ENCODE measurements around the gene BAD.
"Not testable (repeated sequence)": the region's sequence is repeated elsewhere in the genome, so short reads cannot be mapped to it uniquely, and the experiment has no call there.

BAD gene

GRCh38 chr11:64249563-64250414 is 34.7 kb downstream of the BAD start:
- Histone ChIP-seq H3K27ac (ENCODE audit: low read depth, low read length) (no peak overlapping the region), H3K9me3 (ENCODE audit: low read length) (no peaks in the 10 kb centered on the region), H3K4me1 (ENCODE audit: insufficient read depth, low read length) (peaks cover 38% of the 10 kb centered on the region), H3K27me3 (ENCODE audit: control insufficient read depth in 1 of 2, insufficient read depth in 2 of 2, low read length in 2 of 2) (no peaks in the 10 kb centered on the region), H3K9ac (ENCODE audit: low read length) (no peak overlapping the region), H3K36me3 (ENCODE audit: insufficient read depth, low read length) (peaks cover 2% of the 10 kb centered on the region), H3K4me3 (ENCODE audit: low read depth in 1 of 2, low read length in 2 of 2) (no peak overlapping the region)

GRCh38 chr11:64249038-64249437 is 35.4 kb downstream of the BAD start:
- peaks cover 38% of the 10 kb centered on the region for H3K4me1 ChIP-seq (ENCODE audit: insufficient read depth, low read length)
- H3K27me3 ChIP-seq (ENCODE audit: control insufficient read depth in 1 of 2, insufficient read depth in 2 of 2, low read length in 2 of 2): no peaks in the 10 kb centered on the region
- H3K36me3 ChIP-seq (ENCODE audit: insufficient read depth, low read length): peaks cover 4% of the 10 kb centered on the region
- H3K4me3 ChIP-seq (ENCODE audit: low read depth in 1 of 2, low read length in 2 of 2): no peak overlapping the region
- no peaks in the 10 kb centered on the region for H3K9me3 ChIP-seq (ENCODE audit: low read length)
- H3K9ac ChIP-seq (ENCODE audit: low read length): no peak overlapping the region
- no peak overlapping the region for H3K27ac ChIP-seq (ENCODE audit: low read depth, low read length)

- Histone ChIP-seq H3K4me3 (ENCODE audit: low read depth in 1 of 2, low read length in 2 of 2) (no peak overlapping the region), H3K9ac (ENCODE audit: low read length) (no peak overlapping the region), H3K9me3 (ENCODE audit: low read length) (no peaks in the 10 kb centered on the region), H3K36me3 (ENCODE audit: insufficient read depth, low read length) (peaks cover 8% of the 10 kb centered on the region), H3K4me1 (ENCODE audit: insufficient read depth, low read length) (peaks cover 38% of the 10 kb centered on the region), H3K27me3 (ENCODE audit: control insufficient read depth in 1 of 2, insufficient read depth in 2 of 2, low read length in 2 of 2) (no peaks in the 10 kb centered on the region), H3K27ac (ENCODE audit: low read depth, low read length) (no peak overlapping the region)
Observed at GRCh38 chr11:64248578-64248977, 35.9 kb downstream of the BAD start.

- Histone ChIP-seq H3K27me3 (ENCODE audit: control insufficient read depth in 1 of 2, insufficient read depth in 2 of 2, low read length in 2 of 2) (no peaks in the 10 kb centered on the region), H3K27ac (ENCODE audit: low read depth, low read length) (peak overlapping the region; percentile 85), H3K4me3 (ENCODE audit: low read depth in 1 of 2, low read length in 2 of 2) (peak overlapping the region; percentile 66 to 100), H3K36me3 (ENCODE audit: insufficient read depth, low read length) (peaks cover 13% of the 10 kb centered on the region), H3K9me3 (ENCODE audit: low read length) (no peaks in the 10 kb centered on the region), H3K4me1 (ENCODE audit: insufficient read depth, low read length) (peaks cover 35% of the 10 kb centered on the region), H3K9ac (ENCODE audit: low read length) (no peak overlapping the region)
Observed at GRCh38 chr11:64247729-64248531, 36.5 kb downstream of the BAD start.

GRCh38 chr11:64246871-64247728 is 37.4 kb downstream of the BAD start, which contains the start of gene PPP1R14B:
Gene PPP1R14B (minus strand): TSS chr11:64246943. CDS start chr11:64246673, 270 bp downstream.
- Histone ChIP-seq H3K4me1 (ENCODE audit: insufficient read depth, low read length) (peaks cover 27% of the 10 kb centered on the region), H3K4me3 (ENCODE audit: low read depth in 1 of 2, low read length in 2 of 2) (peak within 1 kb of the TSS; percentile 72 to 100), H3K9me3 (ENCODE audit: low read length) (no peaks in the 10 kb centered on the region), H3K36me3 (ENCODE audit: insufficient read depth, low read length) (peaks cover 13% of the 10 kb centered on the region), H3K9ac (ENCODE audit: low read length) (peak within 1 kb of the TSS; percentile 84), H3K27ac (ENCODE audit: low read depth, low read length) (peak within 1 kb of the TSS; percentile 86), H3K27me3 (ENCODE audit: control insufficient read depth in 1 of 2, insufficient read depth in 2 of 2, low read length in 2 of 2) (no peaks in the 10 kb centered on the region)

GRCh38 chr11:64246621-64246870 is 37.9 kb downstream of the BAD start:
- not testable (repeated sequence) for H3K9me3 ChIP-seq (ENCODE audit: low read length); H3K27ac ChIP-seq (ENCODE audit: low read depth, low read length); H3K9ac ChIP-seq (ENCODE audit: low read length); H3K4me3 ChIP-seq (ENCODE audit: low read depth in 1 of 2, low read length in 2 of 2); H3K27me3 ChIP-seq (ENCODE audit: control insufficient read depth in 1 of 2, insufficient read depth in 2 of 2, low read length in 2 of 2)
- Histone ChIP-seq H3K36me3 (ENCODE audit: insufficient read depth, low read length) (peaks cover 13% of the 10 kb centered on the region), H3K4me1 (ENCODE audit: insufficient read depth, low read length) (peaks cover 23% of the 10 kb centered on the region)

- Histone ChIP-seq H3K36me3 (ENCODE audit: insufficient read depth, low read length) (peaks cover 13% of the 10 kb centered on the region), H3K9ac (ENCODE audit: low read length) (peak overlapping the region; percentile 61), H3K4me3 (ENCODE audit: low read depth in 1 of 2, low read length in 2 of 2) (peak overlapping the region; percentile 68 to 72), H3K9me3 (ENCODE audit: low read length) (no peaks in the 10 kb centered on the region), H3K27me3 (ENCODE audit: control insufficient read depth in 1 of 2, insufficient read depth in 2 of 2, low read length in 2 of 2) (no peaks in the 10 kb centered on the region), H3K4me1 (ENCODE audit: insufficient read depth, low read length) (peaks cover 23% of the 10 kb centered on the region), H3K27ac (ENCODE audit: low read depth, low read length) (peak overlapping the region; percentile 86)
Observed at GRCh38 chr11:64245797-64246620, 38.5 kb downstream of the BAD start.

GRCh38 chr11:64245401-64245796 is 39.1 kb downstream of the BAD start:
- peak overlapping the region; percentile 61 for H3K9ac ChIP-seq (ENCODE audit: low read length)
- H3K36me3 ChIP-seq (ENCODE audit: insufficient read depth, low read length): peaks cover 13% of the 10 kb centered on the region
- peaks cover 20% of the 10 kb centered on the region for H3K4me1 ChIP-seq (ENCODE audit: insufficient read depth, low read length)
- peak overlapping the region; percentile 68 to 72 for H3K4me3 ChIP-seq (ENCODE audit: low read depth in 1 of 2, low read length in 2 of 2)
- H3K27me3 ChIP-seq (ENCODE audit: control insufficient read depth in 1 of 2, insufficient read depth in 2 of 2, low read length in 2 of 2): no peaks in the 10 kb centered on the region
- peak overlapping the region; percentile 86 for H3K27ac ChIP-seq (ENCODE audit: low read depth, low read length)
- H3K9me3 ChIP-seq (ENCODE audit: low read length): no peaks in the 10 kb centered on the region

GRCh38 chr11:64244966-64245365 is 39.5 kb downstream of the BAD start:
- peaks cover 23% of the 10 kb centered on the region for H3K4me1 ChIP-seq (ENCODE audit: insufficient read depth, low read length)
- H3K4me3 ChIP-seq (ENCODE audit: low read depth in 1 of 2, low read length in 2 of 2): peak overlapping the region in 1 of 2 donors; percentile 68
- no peaks in the 10 kb centered on the region for H3K27me3 ChIP-seq (ENCODE audit: control insufficient read depth in 1 of 2, insufficient read depth in 2 of 2, low read length in 2 of 2)
- peaks cover 13% of the 10 kb centered on the region for H3K36me3 ChIP-seq (ENCODE audit: insufficient read depth, low read length)
- H3K9me3 ChIP-seq (ENCODE audit: low read length): no peaks in the 10 kb centered on the region
- peak overlapping the region; percentile 61 for H3K9ac ChIP-seq (ENCODE audit: low read length)
- peak overlapping the region; percentile 86 for H3K27ac ChIP-seq (ENCODE audit: low read depth, low read length)

GRCh38 chr11:64244107-64244506 is 40.4 kb downstream of the BAD start:
- H3K9ac ChIP-seq (ENCODE audit: low read length): no peak overlapping the region
- peaks cover 27% of the 10 kb centered on the region for H3K4me1 ChIP-seq (ENCODE audit: insufficient read depth, low read length)
- H3K27ac ChIP-seq (ENCODE audit: low read depth, low read length): no peak overlapping the region
- H3K36me3 ChIP-seq (ENCODE audit: insufficient read depth, low read length): peaks cover 14% of the 10 kb centered on the region
- no peaks in the 10 kb centered on the region for H3K9me3 ChIP-seq (ENCODE audit: low read length)
- no peak overlapping the region for H3K4me3 ChIP-seq (ENCODE audit: low read depth in 1 of 2, low read length in 2 of 2)
- no peaks in the 10 kb centered on the region for H3K27me3 ChIP-seq (ENCODE audit: control insufficient read depth in 1 of 2, insufficient read depth in 2 of 2, low read length in 2 of 2)

Data from muscle layer of colon (tissue), 2 donors.